CD8-positive, alpha-beta memory T cell (primary cell): ENCODE data around the gene PKP1. TPM values are rescaled to one million over a fixed set of nuclear protein-coding genes. Genes with fewer than 3 reads are reported as not detected.

Source experiments
- CTCF ChIA-PET: fragments of 350-600 bp; sonication (Branson Sonifier 250); formaldehyde crosslinking; loops from one replicate; lab custom pipeline; 2021; ENCODE audit warnings: antibody characterized with exemption; lab: Charles Lee
- POLR2A ChIA-PET: fragments of 350-600 bp; sonication (Branson Sonifier 250); formaldehyde crosslinking; loops from one replicate; lab custom pipeline; 2021; ENCODE audit warnings: antibody characterized with exemption; lab: Charles Lee
- DNase-seq, 5 donors: peaks; one replicate each; pipeline versions ENCODE4 v3.0.0 to v3.0.0-alpha.2; 2020 to 2022; ENCODE audit warnings: mixed read lengths in 1 of 5
- H3K27ac ChIP-seq: one replicate; pipeline ENCODE4 v1.7.0; 2013; ENCODE audit warnings: low read depth, mild to moderate bottlenecking, low read length, moderate library complexity
- H3K27me3 ChIP-seq: 2 replicates; pipeline ENCODE4 v1.7.0; 2013; ENCODE audit warnings: low read length, mild to moderate bottlenecking; ENCODE audit not compliant: insufficient read depth, poor library complexity, severe bottlenecking
- H3K36me3 ChIP-seq: 2 replicates; pipeline ENCODE4 v1.7.0; 2013; ENCODE audit warnings: mild to moderate bottlenecking, low read length, moderate library complexity; ENCODE audit not compliant: insufficient read depth
- H3K4me1 ChIP-seq: 2 replicates; pipeline ENCODE4 v1.7.0; 2013; ENCODE audit warnings: mild to moderate bottlenecking, low read length, moderate library complexity; ENCODE audit not compliant: insufficient read depth
- H3K4me3 ChIP-seq: 2 replicates; pipeline ENCODE4 v1.7.0; 2013; ENCODE audit warnings: mild to moderate bottlenecking, low read length
- H3K9me3 ChIP-seq: 2 replicates; pipeline ENCODE4 v1.7.0; 2013; ENCODE audit warnings: mild to moderate bottlenecking, low read length
- H3K27ac Mint-ChIP-seq, 8 donors: one replicate each; pipeline ENCODE4 v1.8.0; 2020 to 2021; ENCODE audit warnings: mixed read lengths in 8 of 8, mild to moderate bottlenecking in 6 of 8, inconsistent platforms in 3 of 8, moderate library complexity in 3 of 8
- H3K27me3 Mint-ChIP-seq, 2 donors: one replicate each; pipeline ENCODE4 v1.8.0; 2020 to 2021; ENCODE audit warnings: mixed read lengths in 2 of 2, mild to moderate bottlenecking in 1 of 2, moderate library complexity in 1 of 2
- H3K36me3 Mint-ChIP-seq, 3 donors: one replicate each; pipeline ENCODE4 v1.8.0; 2020 to 2021; ENCODE audit warnings: mixed read lengths in 3 of 3, inconsistent platforms in 1 of 3, mild to moderate bottlenecking in 1 of 3
- H3K4me1 Mint-ChIP-seq, 3 donors: one replicate each; pipeline ENCODE4 v1.8.0; 2020 to 2021; ENCODE audit warnings: mixed read lengths in 3 of 3, inconsistent platforms in 1 of 3, mild to moderate bottlenecking in 1 of 3
- H3K4me3 Mint-ChIP-seq, 7 donors: one replicate each; pipeline ENCODE4 v1.8.0; 2020 to 2021; ENCODE audit warnings: mixed read lengths in 7 of 7, mild to moderate bottlenecking in 6 of 7, moderate library complexity in 4 of 7, inconsistent platforms in 2 of 7
- H3K9me3 Mint-ChIP-seq, 5 donors: one replicate each; pipeline ENCODE4 v1.8.0; 2020 to 2022; ENCODE audit warnings: mixed read lengths in 5 of 5, mild to moderate bottlenecking in 3 of 5, moderate library complexity in 2 of 5, inconsistent platforms in 1 of 5
- polyA plus RNA-seq: library from polyadenylated mRNA; unstranded; fragments of 300-500 nt; fragmentation: Illumina TruSeq; gene quantifications from one replicate; pipeline ENCODE4 v1.2.3, GENCODE V29; 2021
- total RNA-seq, 2 experiments: library from RNA; stranded (reverse); gene quantifications; one replicate each; pipeline ENCODE4 v1.2.3, GENCODE V29; 2021

The PKP1 gene
- total and polyA plus RNA-seq, 3 experiments from 2014 or later, result not detected

DNA sequence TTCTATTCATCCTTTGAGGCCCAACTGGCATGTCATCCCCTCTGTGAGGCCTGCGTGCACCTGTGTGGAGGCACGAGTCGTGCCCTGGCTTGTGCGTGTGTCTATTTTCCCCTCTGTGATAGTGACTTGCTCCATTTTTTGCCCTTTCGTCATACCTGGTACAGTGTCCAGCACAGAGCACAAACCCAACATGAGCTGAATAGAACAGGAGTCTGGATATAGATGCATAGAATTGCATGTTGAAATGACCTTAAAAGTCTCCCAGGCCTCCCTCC, 61.7 kb downstream of the PKP1 start:
- H3K4me3 Mint-ChIP-seq, result no peak overlapping the region
- CTCF ChIA-PET, result no interaction called here

DNA sequence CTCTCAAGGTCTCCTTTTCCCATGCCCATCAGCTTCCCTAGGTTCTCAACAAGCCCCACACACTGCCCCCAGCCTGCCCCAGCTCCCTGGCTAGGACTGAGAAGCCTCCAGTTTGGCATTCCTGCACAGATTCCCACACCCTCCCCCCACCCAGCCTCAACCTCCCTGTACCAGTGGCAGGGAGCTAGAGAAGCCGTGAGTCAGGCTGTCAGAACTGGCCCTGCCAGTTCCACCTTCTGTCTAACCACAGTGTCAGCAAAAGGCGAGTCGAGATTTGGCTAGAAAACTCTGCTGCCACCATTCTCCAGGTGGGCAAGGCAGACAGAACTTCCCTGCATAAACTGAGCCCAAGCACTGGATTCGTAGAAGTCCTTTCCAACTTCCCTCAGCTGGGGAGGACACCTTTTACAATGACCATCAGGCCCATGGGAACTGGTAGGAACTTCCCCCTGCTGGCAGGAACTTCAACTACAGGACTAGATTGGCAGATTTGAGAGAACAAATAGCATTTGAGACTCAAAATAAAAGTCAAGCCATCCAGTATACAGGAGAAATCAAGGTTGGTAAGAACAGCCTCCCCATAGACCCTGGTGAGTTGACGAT, 63.1 kb downstream of the PKP1 start:
- Histone ChIP-seq H3K4me1 (no peaks in the 10 kb centered on the region), H3K4me3 (no peak overlapping the region), H3K36me3 (no peaks in the 10 kb centered on the region), H3K27me3 (peaks cover 6% of the 10 kb centered on the region), H3K9me3 (no peaks in the 10 kb centered on the region), H3K27ac (no peak overlapping the region)
- no peak overlapping the region for H3K4me3 Mint-ChIP-seq
- H3K4me1 Mint-ChIP-seq, result no peaks in the 10 kb centered on the region
- DNase-seq, result no peak
- CTCF ChIA-PET, result interaction anchor here (0.6 to 0.8 kb wide), 2 partner anchors 9 to 22 kb away, joined by 3 read pairs; no protein-coding TSS in a partner anchor
- POLR2A ChIA-PET, result interaction anchor here (0.5 kb wide), 1 partner anchor 8 kb away, joined by 4 read pairs; no protein-coding TSS in a partner anchor
- H3K36me3 Mint-ChIP-seq, result no peaks in the 10 kb centered on the region
- H3K27ac Mint-ChIP-seq, result no peak overlapping the region
- H3K27me3 Mint-ChIP-seq, result peaks cover 12 to 44% of the 10 kb centered on the region in 2 donors
- no peaks in the 10 kb centered on the region for H3K9me3 Mint-ChIP-seq

More for the DNA sequence above, 61.7 kb downstream of the PKP1 start:
- Mint-ChIP-seq H3K27ac (no peak overlapping the region), H3K9me3 (no peaks in the 10 kb centered on the region), H3K4me1 (no peaks in the 10 kb centered on the region), H3K27me3 (peaks cover 10 to 42% of the 10 kb centered on the region in 2 donors), H3K36me3 (no peaks in the 10 kb centered on the region)
- Histone ChIP-seq H3K27me3 (peaks cover 6% of the 10 kb centered on the region), H3K36me3 (no peaks in the 10 kb centered on the region), H3K4me1 (no peaks in the 10 kb centered on the region), H3K4me3 (no peak overlapping the region), H3K27ac (no peak overlapping the region), H3K9me3 (no peaks in the 10 kb centered on the region)
- POLR2A ChIA-PET, result no interaction called here
- DNase-seq, result no peak

GRCh38 chr1:201346987-201347386, 63.7 kb downstream of the PKP1 start:
- peaks cover 12 to 46% of the 10 kb centered on the region in 2 donors for H3K27me3 Mint-ChIP-seq
- Histone ChIP-seq H3K36me3 (no peaks in the 10 kb centered on the region), H3K4me1 (no peaks in the 10 kb centered on the region), H3K4me3 (no peak overlapping the region), H3K9me3 (no peaks in the 10 kb centered on the region), H3K27me3 (peaks cover 6% of the 10 kb centered on the region), H3K27ac (no peak overlapping the region)
- H3K9me3 Mint-ChIP-seq, result no peaks in the 10 kb centered on the region
- H3K27ac Mint-ChIP-seq, result no peak overlapping the region
- no peak overlapping the region for H3K4me3 Mint-ChIP-seq
- ChIA-PET CTCF (interaction anchor here (0.6 kb wide), 1 partner anchor 22 kb away, joined by 3 read pairs; no protein-coding TSS in a partner anchor), POLR2A (no interaction called here)
- no peak for DNase-seq
- no peaks in the 10 kb centered on the region for H3K4me1 Mint-ChIP-seq
- H3K36me3 Mint-ChIP-seq, result no peaks in the 10 kb centered on the region

GRCh38 chr1:201347498-201348210, 64.3 kb downstream of the PKP1 start:
- POLR2A ChIA-PET, result no interaction called here
- no peaks in the 10 kb centered on the region for H3K9me3 Mint-ChIP-seq
- no peak for DNase-seq
- peaks cover 6% of the 10 kb centered on the region for H3K27me3 ChIP-seq
- H3K27me3 Mint-ChIP-seq, result peaks cover 12 to 46% of the 10 kb centered on the region in 2 donors
- H3K27ac Mint-ChIP-seq, result peak overlapping the region in 1 of 8 donors; percentile 17
- CTCF ChIA-PET, result no interaction called here
- H3K4me3 Mint-ChIP-seq, result no peak overlapping the region
- H3K4me1 ChIP-seq, result no peaks in the 10 kb centered on the region
- H3K36me3 Mint-ChIP-seq, result no peaks in the 10 kb centered on the region
- no peaks in the 10 kb centered on the region for H3K9me3 ChIP-seq
- H3K4me3 ChIP-seq, result no peak overlapping the region
- no peaks in the 10 kb centered on the region for H3K36me3 ChIP-seq
- H3K27ac ChIP-seq, result no peak overlapping the region
- no peaks in the 10 kb centered on the region for H3K4me1 Mint-ChIP-seq

DNA sequence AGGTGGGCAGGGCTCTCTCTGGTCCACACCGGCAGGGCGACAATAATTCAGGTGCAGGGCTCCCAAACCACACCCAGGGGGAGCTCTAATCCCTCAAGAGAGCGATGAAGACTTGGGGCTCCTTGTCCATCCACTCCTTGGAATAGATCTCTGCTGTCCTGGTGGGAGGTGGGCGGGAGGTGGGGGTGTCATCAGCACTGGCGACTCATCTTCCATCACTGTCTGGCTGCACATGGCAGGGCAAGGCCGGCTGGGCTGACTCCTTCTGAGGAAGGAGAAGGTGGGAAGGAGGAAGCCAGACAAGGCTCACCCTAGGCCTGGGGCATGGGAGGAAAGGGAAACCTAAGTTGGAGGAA, 64.9 kb downstream of the PKP1 start:
- no peaks in the 10 kb centered on the region for H3K36me3 Mint-ChIP-seq
- Histone ChIP-seq H3K27me3 (peaks cover 6% of the 10 kb centered on the region), H3K4me3 (no peak overlapping the region), H3K4me1 (no peaks in the 10 kb centered on the region), H3K9me3 (no peaks in the 10 kb centered on the region), H3K27ac (no peak overlapping the region), H3K36me3 (no peaks in the 10 kb centered on the region)
- no peak for DNase-seq
- peak overlapping the region in 1 of 8 donors; percentile 17 for H3K27ac Mint-ChIP-seq
- H3K9me3 Mint-ChIP-seq, result no peaks in the 10 kb centered on the region
- H3K4me1 Mint-ChIP-seq, result no peaks in the 10 kb centered on the region
- ChIA-PET POLR2A (no interaction called here), CTCF (no interaction called here)
- H3K27me3 Mint-ChIP-seq, result peaks cover 12 to 46% of the 10 kb centered on the region in 2 donors
- no peak overlapping the region for H3K4me3 Mint-ChIP-seq

DNA sequence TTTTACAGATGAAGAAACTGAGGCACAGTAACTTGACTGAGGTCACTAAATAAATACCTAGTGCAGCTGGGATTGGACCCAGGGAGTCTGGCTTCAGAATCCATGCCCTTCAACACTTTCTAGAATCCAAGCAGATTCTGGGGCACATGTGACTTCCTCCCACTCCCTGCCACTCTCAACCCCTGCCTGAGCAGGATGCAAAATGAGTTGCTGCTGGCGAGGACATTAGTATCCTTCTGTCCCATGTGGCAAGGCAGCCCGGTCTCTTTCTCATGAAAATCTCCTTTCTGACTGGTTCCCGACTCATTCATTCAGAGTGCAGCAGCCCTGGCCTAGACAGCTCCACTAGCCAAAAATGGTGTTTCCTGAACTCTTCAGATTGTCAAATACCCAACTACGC, 65.8 kb downstream of the PKP1 start:
- DNase-seq, result no peak
- H3K4me3 Mint-ChIP-seq, result no peak overlapping the region

DNA sequence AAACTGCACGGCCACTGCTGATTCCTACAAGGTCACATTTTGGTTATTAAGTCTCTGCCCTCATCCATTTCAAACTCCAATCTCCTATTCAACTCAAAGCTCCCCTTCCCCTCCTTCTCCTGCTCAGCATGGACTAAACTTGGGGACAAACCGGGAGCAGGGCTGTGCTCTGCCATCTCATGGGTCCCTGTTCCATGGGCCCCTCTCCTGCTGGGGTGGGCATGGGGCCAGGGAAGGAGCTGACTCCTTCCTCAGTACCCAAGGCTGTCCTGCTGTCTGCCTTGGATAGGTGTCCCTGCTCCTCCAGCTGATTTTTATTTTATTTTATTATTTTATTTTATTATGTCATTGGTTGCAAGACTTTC, 67.0 kb downstream of the PKP1 start:
- H3K4me3 Mint-ChIP-seq, result no peak overlapping the region
- H3K9me3 Mint-ChIP-seq, result no peaks in the 10 kb centered on the region
- Histone ChIP-seq H3K4me1 (no peaks in the 10 kb centered on the region), H3K36me3 (no peaks in the 10 kb centered on the region), H3K9me3 (no peaks in the 10 kb centered on the region), H3K27ac (no peak overlapping the region), H3K27me3 (peaks cover 5% of the 10 kb centered on the region), H3K4me3 (no peak overlapping the region)
- H3K4me1 Mint-ChIP-seq, result no peaks in the 10 kb centered on the region
- ChIA-PET POLR2A (no interaction called here), CTCF (no interaction called here)
- no peaks in the 10 kb centered on the region for H3K36me3 Mint-ChIP-seq
- no peak for DNase-seq
- no peak overlapping the region for H3K27ac Mint-ChIP-seq
- H3K27me3 Mint-ChIP-seq, result peaks cover 19 to 44% of the 10 kb centered on the region in 2 donors

More for the DNA sequence above, 65.8 kb downstream of the PKP1 start:
- Mint-ChIP-seq H3K4me1 (no peaks in the 10 kb centered on the region), H3K27ac (peak overlapping the region in 1 of 8 donors; percentile 16), H3K9me3 (no peaks in the 10 kb centered on the region), H3K27me3 (peaks cover 13 to 47% of the 10 kb centered on the region in 2 donors), H3K36me3 (no peaks in the 10 kb centered on the region)
- Histone ChIP-seq H3K27me3 (peaks cover 6% of the 10 kb centered on the region), H3K27ac (no peak overlapping the region), H3K4me3 (no peak overlapping the region), H3K4me1 (no peaks in the 10 kb centered on the region), H3K9me3 (no peaks in the 10 kb centered on the region), H3K36me3 (no peaks in the 10 kb centered on the region)
- CTCF ChIA-PET, result no interaction called here
- POLR2A ChIA-PET, result no interaction called here

DNA sequence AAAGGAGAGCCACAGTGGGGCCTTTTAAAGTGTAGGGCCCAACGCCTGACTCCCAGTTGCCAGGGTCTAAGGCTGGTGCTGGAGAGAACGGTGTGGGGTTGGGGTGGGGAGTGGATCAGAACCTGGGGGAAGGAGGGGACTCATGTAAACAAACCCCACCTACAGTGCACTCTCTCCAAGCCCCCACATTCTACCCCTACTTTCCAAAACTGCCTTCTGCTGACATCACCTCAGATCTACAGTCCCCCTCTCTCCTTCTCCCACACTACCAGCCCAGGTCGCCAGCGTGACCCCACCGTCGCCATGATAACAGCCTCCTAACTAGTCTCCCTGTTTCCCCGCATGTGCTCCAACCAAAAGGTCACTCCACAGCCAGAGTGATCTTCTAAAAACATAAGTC, 67.6 kb downstream of the PKP1 start:
- CTCF ChIA-PET, result no interaction called here
- no peaks in the 10 kb centered on the region for H3K4me1 Mint-ChIP-seq
- H3K4me3 ChIP-seq, result no peak overlapping the region
- H3K9me3 Mint-ChIP-seq, result no peaks in the 10 kb centered on the region
- H3K36me3 Mint-ChIP-seq, result no peaks in the 10 kb centered on the region
- POLR2A ChIA-PET, result no interaction called here
- H3K27ac Mint-ChIP-seq, result no peak overlapping the region
- H3K9me3 ChIP-seq, result no peaks in the 10 kb centered on the region
- no peak overlapping the region for H3K27ac ChIP-seq
- no peaks in the 10 kb centered on the region for H3K27me3 ChIP-seq
- no peak overlapping the region for H3K4me3 Mint-ChIP-seq
- no peaks in the 10 kb centered on the region for H3K4me1 ChIP-seq
- no peaks in the 10 kb centered on the region for H3K36me3 ChIP-seq
- peaks cover 19 to 40% of the 10 kb centered on the region in 2 donors for H3K27me3 Mint-ChIP-seq
- no peak for DNase-seq
